Uterus (tissue), 4 donors: ENCODE measurements around the gene PPARA. TPM values are rescaled to one million over a fixed set of nuclear protein-coding genes. Genes with fewer than 3 reads are reported as not detected.

Experiments
- DNase-seq, 2 donors: peaks; one replicate each; pipeline ENCODE4 v3.0.0-alpha.2; 2019 to 2020
- H3K27ac ChIP-seq, 2 donors: fragments of 200-600 bp; sonication (generic); 1 replicate in 1 of 2; 2 replicates in 1 of 2; pipeline ENCODE4 v1.5.1; 2016 to 2018
- H3K27me3 ChIP-seq, 2 donors: fragments of 200-600 bp; sonication (generic); one replicate each; pipeline ENCODE4 v1.5.1; 2018 to 2019; ENCODE audit warnings: control low read depth in 1 of 2
- H3K36me3 ChIP-seq, 2 donors: fragments of 200-600 bp; sonication (generic); one replicate each; pipeline ENCODE4 v1.5.1; 2019; ENCODE audit warnings: control low read depth in 1 of 2
- H3K4me1 ChIP-seq, 2 donors: fragments of 200-600 bp; sonication (generic); one replicate each; pipeline ENCODE4 v1.5.1; 2018 to 2019; ENCODE audit warnings: control low read depth in 1 of 2
- H3K4me3 ChIP-seq, 2 donors: fragments of 200-600 bp; sonication (generic); 1 replicate in 1 of 2; 2 replicates in 1 of 2; pipeline ENCODE4 v1.5.1; 2018 to 2019; ENCODE audit warnings: mild to moderate bottlenecking in 1 of 2
- H3K9me3 ChIP-seq, 2 donors: fragments of 200-600 bp; sonication (generic); one replicate each; pipeline ENCODE4 v1.5.1; 2019; ENCODE audit warnings: control low read depth in 1 of 2
- CTCF ChIP-seq, 4 experiments: fragments of 200-600 bp in 2 of 4; fragments of 450-650 bp in 2 of 4; sonication (generic) in 2 of 4; IDR thresholded peaks; one replicate each; pipeline ENCODE4 v1.5.1; 2016 to 2019; ENCODE audit warnings: antibody characterized with exemption in 4 of 4, mild to moderate bottlenecking in 2 of 4, moderate library complexity in 1 of 4
- POLR2A ChIP-seq, 2 donors: fragments of 450-650 bp; IDR thresholded peaks; one replicate each; pipeline ENCODE4 v1.6.1; 2016; ENCODE audit warnings: antibody characterized with exemption in 2 of 2, mild to moderate bottlenecking in 1 of 2, moderate library complexity in 1 of 2
- intact Hi-C: fragments of 100-400 bp; cut with DNase I; formaldehyde crosslinking; loops from one replicate; pipeline ENCODE4 v1.15.1; 2023; ENCODE audit warnings: low total_unique reads
- microRNA counts, 2 donors: library from miRNA; unstranded; fragments of <30 nt; microRNA quantifications; one replicate each; lab custom pipeline; 2016 to 2017
- total RNA-seq, 4 donors: library from RNA; depleted of rRNA in 3 of 4; stranded (reverse); fragments of >200 nt in 3 of 4; gene quantifications; one replicate each; pipeline versions ENCODE4 v1.1.0 to v1.2.4, GENCODE V29; 2014 to 2023
- donor health status: DM: yes; HTN: yes; CAD: no.

PPARA gene
- total RNA-seq, 4 donors from 2014 or later: 1.8 to 24.8 (median 14.0) TPM

- intact Hi-C loops: no loop called here
- Histone ChIP-seq H3K9me3 (no peaks in the 10 kb centered on the region), H3K27ac (no peak overlapping the region), H3K36me3 (no peaks in the 10 kb centered on the region), H3K4me1 (peaks cover 0 to 10% of the 10 kb centered on the region in 2 donors), H3K4me3 (no peak overlapping the region), H3K27me3 (no peaks in the 10 kb centered on the region)
- DNase-seq: no peak
- TF ChIP-seq POLR2A (IDR thresholded peaks at IDR 0.05): no peak
- no peak for TF ChIP-seq CTCF (IDR thresholded peaks at IDR 0.05)
Observed at GRCh38 chr22:46292732-46293131, 142.4 kb downstream of the PPARA start.

MicroRNAs encoded within 50 kb of the gene (microRNA counts, 767-probe panel; counts per million panel counts)
- microRNA hsa-let-7b-5p (lab: Ali Mortazavi, UCI): 9,697 to 12,040 counts per million in 2 donors

Other genes with a start within 250 kb of the PPARA start
- gene WNT7B, start 173.4 kb upstream of the PPARA start, total RNA-seq: under 1 TPM in 1 of 4 donors, not detected in 3; 0.41 TPM
- gene CDPF1, start 99.8 kb downstream of the PPARA start, total RNA-seq: 10 to 100 TPM in 1 of 4 donors, 1 to 10 TPM in 3; 1.5 to 12.7 (median 4.5) TPM
- under 1 TPM in 2 of 4 donors, not detected in 2; 0.06 to 0.14 TPM for gene PKDREJ, start 112.8 kb downstream of the PPARA start, total RNA-seq
- 10 to 100 TPM in 3 of 4 donors, 1 to 10 TPM in 1; 7.7 to 50.0 (median 45.0) TPM for gene TTC38, start 117.5 kb downstream of the PPARA start, total RNA-seq
- 1 to 10 TPM in 1 of 4 donors, under 1 TPM in 1, not detected in 2; 0.21 to 6.9 TPM for gene GTSE1, start 146.3 kb downstream of the PPARA start, total RNA-seq
- 10 to 100 TPM; 14.1 to 52.5 (median 31.2) TPM for gene TRMU, start 185.2 kb downstream of the PPARA start, total RNA-seq